GM12875 (cell line): ENCODE data around the gene TGFB1I1.
"Not testable (repeated sequence)": the region's sequence is repeated elsewhere in the genome, so short reads cannot be mapped to it uniquely, and the experiment has no call there.

ENCODE experiments used
- H3K4me3 ChIP-seq: one replicate; pipeline ENCODE4 v1.5.1; 2011; ENCODE audit warnings: low read depth, low read length, control low read depth
- CTCF ChIP-seq: IDR thresholded peaks from 2 replicates; pipeline ENCODE4 v1.5.1; 2011; ENCODE audit warnings: low read depth, mild to moderate bottlenecking, control low read depth, inconsistent platforms, low read length, moderate library complexity, borderline replicate concordance; ENCODE audit not compliant: insufficient read depth

The TGFB1I1 gene

GRCh38 chr16:31477220-31478216, 5.6 kb downstream of the TGFB1I1 start:
- TF ChIP-seq CTCF: 0 out of 2 replicates have a peak, but pooled peaks have one; percentile 2
- peak overlapping the region; percentile 26 for H3K4me3 ChIP-seq

GRCh38 chr16:31478956-31479355, 7.0 kb downstream of the TGFB1I1 start:
- H3K4me3 ChIP-seq: no peak overlapping the region
- TF ChIP-seq CTCF: no peak

- no peak overlapping the region for H3K4me3 ChIP-seq
- no peak for TF ChIP-seq CTCF
Observed at GRCh38 chr16:31479751-31480150, 7.8 kb downstream of the TGFB1I1 start.

DNA sequence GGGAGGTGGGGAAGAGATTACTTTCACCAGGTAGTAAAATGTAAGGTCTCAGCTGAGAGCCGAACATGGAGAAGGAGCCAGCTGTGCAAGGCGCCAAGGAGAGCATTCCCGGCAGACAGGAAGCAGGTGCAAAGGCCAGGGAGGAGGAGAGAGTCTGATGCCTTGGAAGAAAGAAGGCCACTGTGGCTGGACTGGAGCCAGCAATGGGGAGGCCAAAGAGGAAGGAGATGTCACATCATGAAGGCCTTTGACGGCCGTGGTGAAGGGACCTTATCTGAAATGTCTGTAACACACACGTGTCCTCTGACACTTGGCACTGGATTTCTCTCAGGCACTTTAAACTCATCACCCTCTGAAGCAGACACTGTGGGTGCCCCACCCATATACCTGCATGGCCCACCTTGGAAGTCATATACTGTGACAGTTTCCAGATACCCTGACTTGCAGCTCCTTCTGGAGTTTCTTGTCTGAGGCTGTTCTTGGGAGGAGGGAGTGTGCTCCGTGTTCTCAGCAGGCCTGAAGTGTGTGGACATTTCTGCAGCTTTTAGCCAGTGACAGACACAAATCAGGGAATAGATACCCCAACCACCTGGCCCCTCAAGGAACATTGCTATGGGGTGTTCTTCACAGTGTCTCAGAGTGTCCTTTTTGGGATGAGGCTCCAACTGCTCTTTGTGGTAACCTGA, 9.0 kb downstream of the TGFB1I1 start:
- no peak overlapping the region for H3K4me3 ChIP-seq
- no peak for TF ChIP-seq CTCF

- TF ChIP-seq CTCF: no peak
- H3K4me3 ChIP-seq: no peak within 1 kb of the TSS
Observed at GRCh38 chr16:31483081-31483480, 11.1 kb downstream of the TGFB1I1 start, which contains the start of gene SLC5A2. Gene SLC5A2, plus strand, starts transcription at chr16:31483123. Its CDS starts 14 bp downstream, at chr16:31483137.

DNA sequence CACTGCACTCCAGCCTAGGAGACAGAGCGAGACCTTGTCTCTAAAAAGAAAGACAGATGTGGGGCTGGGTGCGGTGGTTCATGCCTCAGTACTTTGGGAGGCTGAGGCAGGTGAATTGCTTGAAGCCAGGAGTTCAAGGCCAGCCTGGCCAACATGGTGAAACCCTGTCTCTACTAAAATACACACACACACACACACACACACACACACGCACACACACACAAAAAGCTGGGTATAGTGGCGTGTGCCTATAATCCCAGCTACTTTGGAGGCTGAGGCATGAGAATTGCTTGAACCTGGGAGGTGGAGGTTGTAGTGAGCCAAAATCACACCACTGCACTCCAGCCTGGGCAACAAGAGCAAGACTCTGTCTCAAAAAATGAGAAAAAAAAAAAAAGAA, 12.1 kb downstream of the TGFB1I1 start:
- H3K4me3 ChIP-seq: not testable (repeated sequence)

- no peak for TF ChIP-seq CTCF
- no peak overlapping the region for H3K4me3 ChIP-seq
Observed at GRCh38 chr16:31484491-31485171, 12.7 kb downstream of the TGFB1I1 start.
